ENCODE measurements around the gene LTC4S. TPM values are rescaled to one million over a fixed set of nuclear protein-coding genes. Genes with fewer than 3 reads are reported as not detected.

The LTC4S gene
- total and polyA plus RNA-seq, 9 of the 15 experiments (the other 6 are each of a cell fraction or from before 2014, with no cell fraction given), result 0.17 to 0.77 (median 0.75) TPM; not detected in 6

- Histone ChIP-seq H3K9me3 (replicated peaks; ENCODE audit: control insufficient read depth, insufficient read depth, low read depth, low read length) (no peaks in the 10 kb centered on the region), H3K9me1 (ENCODE audit: control insufficient read depth, insufficient read depth, low read length) (peaks cover 12% of the 10 kb centered on the region), H3K36me3 (ENCODE audit: control insufficient read depth, insufficient read depth, low read length) (peaks cover 47% of the 10 kb centered on the region; the same call in 2 of the 3 replicates), H4K20me1 (replicated peaks; ENCODE audit: control insufficient read depth, insufficient read depth, low read length) (peaks cover 19% of the 10 kb centered on the region), H3K27ac (ENCODE audit: extremely low read depth, low read depth, low read length) (peak overlapping the region; percentile 98), H2AFZ (ENCODE audit: low read depth, low read length) (peak overlapping the region; percentile 80), H3K9ac (ENCODE audit: insufficient read depth in 1 of 2, low read depth in 2 of 2, low read length in 2 of 2) (peak overlapping the region; percentile 96 to 97), H3K4me2 (ENCODE audit: insufficient read depth, low read length) (peak overlapping the region; percentile 73), H3K79me2 (ENCODE audit: control insufficient read depth, insufficient read depth, low read length) (peaks cover 69% of the 10 kb centered on the region), H3K27me3 (ENCODE audit: control insufficient read depth in 2 of 2, insufficient read depth in 2 of 2, low read length in 2 of 2) (no peaks in the 10 kb centered on the region), H3K4me1 (replicated peaks in 1 of 2; ENCODE audit: control insufficient read depth in 2 of 2, insufficient read depth in 2 of 2, low read length in 2 of 2) (peaks cover 40 to 74% of the 10 kb centered on the region in 2 experiments), H3K4me3 (peak overlapping the region; percentile 28; the same call in 1 of the 2 replicates)
- ChIA-PET POLR2A (no interaction called here), CTCF (ENCODE audit: low intra/inter-chr PET ratio) (no interaction called here)
- FAIRE-seq (no peak), ATAC-seq (no peak), DNase-seq (ENCODE audit: extremely low read depth in 1 of 4, low spot score in 3 of 4) (peak in 1 of 4 experiments; percentile 56)
- 34% methylated on average over 13 of the region's 14 CpGs for WGBS (ENCODE audit: insufficient coverage, low coverage, missing lambda C conversion rate)
- in situ Hi-C loops (cut with MboI), result no loop called here
- BruUV-seq (replicated peaks), result TSS peak; percentile 81
- intact Hi-C loops (cut with micrococcal nuclease), result loop anchor here (2.0 kb wide), 1 partner anchor 13 kb away; no protein-coding TSS in a partner anchor
- TF ChIP-seq ZNF449 (CRISPR knock-in tag; IDR thresholded peaks at IDR 0.05), result peak; percentile 3; the same call in 1 of the 2 replicates
- TF ChIP-seq ZNF589 (CRISPR knock-in tag; IDR thresholded peaks at IDR 0.05; ENCODE audit: low read depth), result peak; percentile 71; the same call in 1 of the 2 replicates
- TF ChIP-seq HDAC8 (tag; IDR thresholded peaks at IDR 0.05), result 0 out of 2 replicates have a peak, but pooled peaks have one; percentile 67
- no peak for TF ChIP-seq E2F4 (CRISPR knock-in tag; IDR thresholded peaks at IDR 0.05; ENCODE audit: low read depth)
- TF ChIP-seq HSF4 (CRISPR knock-in tag; IDR thresholded peaks at IDR 0.05; ENCODE audit: borderline replicate concordance), result no peak
- TF ChIP-seq REST (IDR thresholded peaks at IDR 0.05; ENCODE audit: borderline replicate concordance), result no peak
- no peak for TF ChIP-seq REST (CRISPR knock-in tag; IDR thresholded peaks at IDR 0.05; ENCODE audit: low read depth)
- no peak for TF ChIP-seq ZNF445 (CRISPR knock-in tag; IDR thresholded peaks at IDR 0.05; ENCODE audit: low read depth)
- no peak for TF ChIP-seq RBM22 (IDR thresholded peaks at IDR 0.05; ENCODE audit: low read depth, low read length, poor library complexity, severe bottlenecking)
Measured at GRCh38 chr5:179817890-179818745, 24.3 kb downstream of the LTC4S start.

All from K562 (cell line).